ENCODE data around the gene ARHGAP20. TPM values are rescaled to one million over a fixed set of nuclear protein-coding genes. Genes with fewer than 3 reads are reported as not detected.

ARHGAP20 gene
- polyA plus RNA-seq, 3 donors: 4.0 to 5.1 (median 4.5) TPM

DNA sequence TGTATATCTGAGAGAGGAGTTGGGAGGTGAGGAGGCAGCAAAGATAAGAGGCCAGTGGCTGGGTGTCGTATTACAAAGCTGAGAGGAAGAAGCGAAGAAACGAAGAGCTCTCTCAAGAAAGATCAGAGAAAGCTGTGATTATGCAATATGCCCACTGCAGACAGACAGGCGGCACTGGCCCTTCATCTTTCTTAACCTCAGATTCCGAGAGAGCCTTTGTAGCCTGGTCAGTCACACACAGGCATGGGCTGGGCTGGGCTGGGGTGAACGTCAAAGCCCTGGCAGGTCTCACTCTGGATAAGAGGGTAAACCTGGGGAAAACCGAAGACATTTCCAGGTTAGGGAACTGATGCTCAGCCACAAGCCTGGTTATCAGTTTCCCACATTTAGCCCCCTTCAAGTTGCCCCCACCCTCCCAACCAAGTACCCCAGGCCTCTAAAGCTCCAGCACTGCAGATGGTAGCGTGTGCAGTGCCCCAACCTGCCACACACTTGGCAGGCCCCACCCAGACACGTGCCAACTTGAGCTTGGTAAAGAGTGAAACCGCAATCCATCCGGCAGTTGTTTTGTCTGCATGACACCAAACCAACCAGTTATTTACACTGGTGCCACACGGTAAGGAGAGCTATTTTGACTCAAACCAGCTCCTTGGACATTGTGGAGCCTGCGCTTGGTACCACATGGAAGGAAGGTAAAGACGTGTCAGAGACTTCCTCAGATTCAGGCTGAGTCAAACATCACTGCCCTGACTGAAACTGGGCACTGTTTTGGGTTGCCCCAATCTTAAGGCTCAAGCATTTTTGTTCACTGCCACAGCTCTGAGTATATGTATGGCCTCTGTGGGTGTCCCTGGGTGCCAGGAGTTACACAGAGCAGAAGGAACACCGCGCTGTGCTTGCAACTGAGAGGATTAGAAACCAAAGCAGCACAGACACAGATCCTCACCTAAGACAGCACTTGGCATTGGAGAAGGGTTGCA lies 146.6 kb downstream of the ARHGAP20 start:
- DNase-seq (ENCODE audit: extremely low read depth in 1 of 11, low read depth in 9 of 11, low spot score in 4 of 11): peak in 3 of 11 donors; percentile 6 to 20 (median 8)

- no peak for DNase-seq (ENCODE audit: extremely low read depth in 1 of 11, low read depth in 9 of 11, low spot score in 4 of 11)
Measured at GRCh38 chr11:110564676-110565356, 147.4 kb downstream of the ARHGAP20 start.

DNA sequence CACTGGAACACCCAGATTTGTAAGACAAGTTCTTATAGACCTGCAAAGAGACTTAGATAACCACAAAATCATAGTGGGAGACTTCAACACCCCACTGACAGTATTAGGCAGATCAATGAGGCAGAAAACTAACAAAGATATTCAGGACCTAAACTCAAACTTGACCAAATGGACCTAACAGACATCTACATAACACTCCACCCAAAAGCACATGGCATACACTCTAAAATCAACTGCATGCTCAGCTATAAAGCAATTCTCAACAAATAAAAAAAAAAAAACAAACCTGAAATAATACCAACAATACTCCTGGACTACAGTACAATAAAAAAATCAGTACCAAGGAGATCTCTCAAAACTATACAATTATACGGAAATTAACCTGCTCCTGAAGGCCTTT lies 167.5 kb downstream of the ARHGAP20 start:
- DNase-seq (ENCODE audit: extremely low read depth in 1 of 11, low read depth in 9 of 11, low spot score in 4 of 11): no peak

GRCh38 chr11:110538154-110538553 lies 174.1 kb downstream of the ARHGAP20 start:
- DNase-seq (ENCODE audit: extremely low read depth in 1 of 11, low read depth in 9 of 11, low spot score in 4 of 11): no peak

DNA sequence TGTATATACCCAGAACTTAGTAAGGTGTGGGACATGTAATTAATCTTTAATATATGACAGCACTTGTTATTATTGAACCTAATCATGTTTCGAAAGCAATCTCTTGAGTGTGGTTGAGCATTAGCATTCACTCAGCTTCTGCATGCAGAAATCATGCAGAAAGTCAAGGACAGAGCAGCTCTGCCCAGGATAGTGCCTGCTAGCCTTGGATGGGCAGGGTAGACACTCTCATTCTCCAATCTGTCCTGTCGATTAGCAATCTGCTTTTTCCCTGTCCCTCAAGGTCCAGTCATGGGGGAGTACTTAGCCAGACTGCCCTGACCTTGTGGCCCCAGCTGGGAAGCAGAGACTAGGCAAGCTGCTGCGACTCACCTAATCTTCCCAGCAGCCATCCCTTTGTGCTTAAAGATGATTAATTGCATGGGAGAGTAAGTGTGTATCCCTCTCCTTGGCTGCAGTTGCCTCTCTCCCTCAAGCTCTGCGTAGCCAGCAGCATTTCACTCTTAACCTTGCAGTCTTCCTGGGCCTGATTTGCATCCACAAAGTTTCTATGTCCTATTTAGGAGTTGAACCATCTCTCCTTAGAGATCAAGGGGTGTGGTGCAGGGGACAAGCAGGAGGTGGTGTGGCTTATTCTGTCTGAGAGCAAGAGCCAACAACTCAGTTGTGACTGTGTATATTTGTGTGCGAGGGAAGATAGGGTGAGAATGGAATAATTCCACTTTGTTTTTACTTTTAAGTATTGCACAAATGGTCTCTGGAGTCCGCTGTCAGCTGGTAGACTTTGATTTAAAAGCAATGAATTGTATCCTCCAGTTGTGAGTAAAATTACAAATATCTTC lies 181.1 kb downstream of the ARHGAP20 start:
- DNase-seq (ENCODE audit: extremely low read depth in 1 of 11, low read depth in 9 of 11, low spot score in 4 of 11): no peak

GRCh38 chr11:110529043-110529442 lies 183.2 kb downstream of the ARHGAP20 start:
- no peak for DNase-seq (ENCODE audit: extremely low read depth in 1 of 11, low read depth in 9 of 11, low spot score in 4 of 11)

GRCh38 chr11:110527146-110527545 lies 185.1 kb downstream of the ARHGAP20 start:
- no peak for DNase-seq (ENCODE audit: extremely low read depth in 1 of 11, low read depth in 9 of 11, low spot score in 4 of 11)

All from renal cortex interstitium (tissue), 11 donors.